Measurements from ENCODE around the gene TMEM121B.

Gene TMEM121B

GRCh38 chr22:17087498-17088131, 33.5 kb downstream of the TMEM121B start:
- no peak for DNase-seq

GRCh38 chr22:17086788-17087497, 34.2 kb downstream of the TMEM121B start:
- no peak for DNase-seq

GRCh38 chr22:17086296-17086695, 34.9 kb downstream of the TMEM121B start:
- DNase-seq = no peak

- DNase-seq = no peak
Observed at GRCh38 chr22:17085277-17086181, 35.6 kb downstream of the TMEM121B start.

- peak; percentile 86 for DNase-seq
Observed at GRCh38 chr22:17084554-17085276, 36.4 kb downstream of the TMEM121B start, which contains the start of gene IL17RA. IL17RA (plus strand) TSS chr22:17085000; CDS start chr22:17085092, 92 bp downstream.

- no peak for DNase-seq
Observed at GRCh38 chr22:17083811-17084441, 37.2 kb downstream of the TMEM121B start.

GRCh38 chr22:17083255-17083654, 37.9 kb downstream of the TMEM121B start:
- no peak for DNase-seq

GRCh38 chr22:17079572-17079971, 41.6 kb downstream of the TMEM121B start:
- no peak for DNase-seq

GRCh38 chr22:17077255-17077654, 43.9 kb downstream of the TMEM121B start:
- no peak for DNase-seq

GRCh38 chr22:17074648-17075002, 46.5 kb downstream of the TMEM121B start:
- no peak for DNase-seq

GRCh38 chr22:17072877-17073276, 48.3 kb downstream of the TMEM121B start:
- no peak for DNase-seq
